Hepatocyte (in vitro differentiated cells): Measurements from ENCODE around the gene NUDT5. TPM values are rescaled to one million over a fixed set of nuclear protein-coding genes. Genes with fewer than 3 reads are reported as not detected.

Source experiments
- DNase-seq: peaks from one replicate; pipeline ENCODE4 v3.0.0-alpha.2; 2016; ENCODE audit warnings: low spot score
- H2AFZ ChIP-seq: fragments of 200-600 bp; sonication (generic); 2 replicates; pipeline ENCODE4 v1.6.0; 2016; ENCODE audit warnings: antibody characterized with exemption, mild to moderate bottlenecking
- H3K27ac ChIP-seq: fragments of 200-600 bp; sonication (generic); 2 replicates; pipeline ENCODE4 v1.5.1; 2016; ENCODE audit warnings: mild to moderate bottlenecking
- H3K27me3 ChIP-seq: fragments of 200-600 bp; sonication (generic); 2 replicates; pipeline ENCODE4 v1.6.1; 2016
- H3K36me3 ChIP-seq: fragments of 200-600 bp; sonication (generic); replicated peaks from 2 replicates; pipeline ENCODE4 v1.5.1; 2016; ENCODE audit warnings: low read depth; ENCODE audit not compliant: insufficient read depth
- H3K4me1 ChIP-seq: fragments of 200-600 bp; sonication (generic); 2 replicates; pipeline ENCODE4 v1.5.1; 2016; ENCODE audit warnings: mild to moderate bottlenecking, moderate library complexity; ENCODE audit not compliant: insufficient read depth
- H3K4me2 ChIP-seq: fragments of 200-600 bp; sonication (generic); 2 replicates; pipeline ENCODE4 v1.6.0; 2016
- H3K4me3 ChIP-seq: fragments of 200-600 bp; sonication (generic); 2 replicates; pipeline ENCODE4 v1.5.1; 2016; ENCODE audit warnings: mild to moderate bottlenecking
- H3K79me2 ChIP-seq: fragments of 200-600 bp; sonication (generic); 2 replicates; pipeline ENCODE4 v1.6.0; 2017; ENCODE audit warnings: mild to moderate bottlenecking
- H3K9me2 ChIP-seq: fragments of 200-600 bp; sonication (generic); replicated peaks from 2 replicates; pipeline ENCODE4 v1.6.0; 2017; ENCODE audit warnings: mild to moderate bottlenecking; ENCODE audit not compliant: insufficient read depth
- H3K9me3 ChIP-seq: fragments of 200-600 bp; sonication (generic); 2 replicates; pipeline ENCODE4 v1.5.1; 2016; ENCODE audit warnings: low read depth, mild to moderate bottlenecking
- H4K20me1 ChIP-seq: fragments of 200-600 bp; sonication (generic); 2 replicates; pipeline ENCODE4 v1.6.0; 2016; ENCODE audit warnings: mild to moderate bottlenecking; ENCODE audit not compliant: insufficient read depth, poor library complexity, severe bottlenecking
- EZH2 ChIP-seq: fragments of 200-600 bp; sonication (generic); IDR thresholded peaks from 2 replicates; pipeline ENCODE4 v1.6.1; 2016; ENCODE audit warnings: antibody characterized with exemption, mild to moderate bottlenecking, borderline replicate concordance
- EZH2phosphoT487 ChIP-seq: fragments of 200-600 bp; sonication (generic); IDR thresholded peaks from one replicate; pipeline ENCODE4 v1.6.1; 2018; ENCODE audit warnings: antibody characterized with exemption, mild to moderate bottlenecking, low read depth, moderate library complexity; ENCODE audit not compliant: unreplicated experiment, severe bottlenecking
- WGBS: methylation state at CpG from one replicate; pipeline ENCODE4 v1.1.6; 2016; ENCODE audit warnings: low lambda C conversion rate; ENCODE audit errors: missing lambda C conversion rate; 5-methylcytosine and 5-hydroxymethylcytosine counted together
- polyA plus RNA-seq: library from polyadenylated mRNA; unstranded; fragments of >200 nt; fragmentation: Nextera tagmentation; extraction: Ambion mirVana; gene quantifications from 2 replicates; pipeline ENCODE4 v1.2.1, GENCODE V29; 2016
- total RNA-seq: library from RNA; depleted of rRNA; stranded (reverse); fragments of >200 nt; gene quantifications from 2 replicates; pipeline ENCODE4 v1.2.3, GENCODE V29; 2014
- TF ChIP-seq, protein P1 (sequence below): fragments of 200-600 bp; sonication (generic); IDR thresholded peaks from 2 replicates; pipeline ENCODE4 v1.5.1; 2016; ENCODE audit warnings: antibody characterized with exemption, mild to moderate bottlenecking; ENCODE audit not compliant: poor library complexity

Gene NUDT5
- total and polyA plus RNA-seq, 2 experiments from 2014 or later: 54.0 to 85.1 TPM

DNA sequence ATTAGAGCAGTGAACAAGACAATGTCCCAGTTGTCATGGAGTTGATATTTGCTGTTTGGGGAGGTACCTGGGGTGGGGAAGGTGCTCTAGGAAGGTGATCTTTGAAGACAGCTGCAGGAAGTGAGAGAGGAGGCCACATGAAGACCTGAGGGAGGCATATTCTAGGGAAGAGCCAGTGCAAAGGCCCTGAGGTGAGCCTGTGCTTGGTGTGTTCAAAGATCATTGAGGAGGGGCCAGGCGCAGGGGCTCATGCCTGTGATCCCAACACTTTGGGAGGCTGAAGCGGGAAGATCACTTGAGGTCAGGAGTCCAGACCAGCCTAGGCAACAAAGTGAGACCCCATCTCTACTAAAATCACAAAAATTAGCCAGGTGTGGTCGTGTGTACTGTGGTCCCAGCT is 51.2 kb downstream of the NUDT5 start:
- Histone ChIP-seq H3K36me3 (no peaks in the 10 kb centered on the region), H3K4me1 (no peaks in the 10 kb centered on the region), H3K79me2 (no peaks in the 10 kb centered on the region), H4K20me1 (no peaks in the 10 kb centered on the region), H3K9me2 (no peaks in the 10 kb centered on the region), H3K27me3 (no peaks in the 10 kb centered on the region), H3K9me3 (no peaks in the 10 kb centered on the region), H3K4me3 (no peak overlapping the region), H3K27ac (no peak overlapping the region), H2AFZ (no peak overlapping the region), H3K4me2 (no peak overlapping the region)
- 100% methylated on average over 3 of the region's 3 CpGs for WGBS
- TF ChIP-seq, protein P1, sequence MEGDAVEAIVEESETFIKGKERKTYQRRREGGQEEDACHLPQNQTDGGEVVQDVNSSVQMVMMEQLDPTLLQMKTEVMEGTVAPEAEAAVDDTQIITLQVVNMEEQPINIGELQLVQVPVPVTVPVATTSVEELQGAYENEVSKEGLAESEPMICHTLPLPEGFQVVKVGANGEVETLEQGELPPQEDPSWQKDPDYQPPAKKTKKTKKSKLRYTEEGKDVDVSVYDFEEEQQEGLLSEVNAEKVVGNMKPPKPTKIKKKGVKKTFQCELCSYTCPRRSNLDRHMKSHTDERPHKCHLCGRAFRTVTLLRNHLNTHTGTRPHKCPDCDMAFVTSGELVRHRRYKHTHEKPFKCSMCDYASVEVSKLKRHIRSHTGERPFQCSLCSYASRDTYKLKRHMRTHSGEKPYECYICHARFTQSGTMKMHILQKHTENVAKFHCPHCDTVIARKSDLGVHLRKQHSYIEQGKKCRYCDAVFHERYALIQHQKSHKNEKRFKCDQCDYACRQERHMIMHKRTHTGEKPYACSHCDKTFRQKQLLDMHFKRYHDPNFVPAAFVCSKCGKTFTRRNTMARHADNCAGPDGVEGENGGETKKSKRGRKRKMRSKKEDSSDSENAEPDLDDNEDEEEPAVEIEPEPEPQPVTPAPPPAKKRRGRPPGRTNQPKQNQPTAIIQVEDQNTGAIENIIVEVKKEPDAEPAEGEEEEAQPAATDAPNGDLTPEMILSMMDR: no peak
- TF ChIP-seq EZH2phosphoT487: no peak
- TF ChIP-seq EZH2: no peak
- DNase-seq: no peak

DNA sequence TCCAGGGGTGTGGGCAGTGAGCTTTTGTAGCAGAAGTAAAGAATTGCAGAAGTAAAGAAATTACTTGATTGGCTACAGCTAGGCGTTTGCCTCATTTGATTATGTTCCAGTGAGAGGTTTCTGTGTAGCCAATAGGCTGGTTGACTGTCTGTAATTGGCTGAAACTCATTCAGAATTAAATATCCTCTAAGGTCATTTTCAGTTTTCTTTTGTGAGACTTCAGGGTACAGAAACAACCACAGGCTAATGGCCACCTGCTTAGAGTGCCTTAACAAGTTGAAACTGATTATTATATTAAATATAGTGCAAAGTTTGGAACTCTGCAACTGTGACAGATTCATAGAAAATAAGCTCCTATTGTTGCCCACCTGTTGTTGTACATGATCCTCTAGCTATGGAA is 55.7 kb downstream of the NUDT5 start:
- Histone ChIP-seq H3K36me3 (no peaks in the 10 kb centered on the region), H3K4me2 (no peak overlapping the region), H3K4me3 (no peak overlapping the region), H3K4me1 (no peaks in the 10 kb centered on the region), H3K27ac (no peak overlapping the region), H2AFZ (no peak overlapping the region), H3K9me3 (no peaks in the 10 kb centered on the region), H3K79me2 (no peaks in the 10 kb centered on the region), H3K27me3 (no peaks in the 10 kb centered on the region), H3K9me2 (no peaks in the 10 kb centered on the region), H4K20me1 (no peaks in the 10 kb centered on the region)
- TF ChIP-seq, protein P1: no peak
- TF ChIP-seq EZH2: no peak
- no peak for TF ChIP-seq EZH2phosphoT487
- 100% methylated on average over 1 of the region's 1 CpG for WGBS
- DNase-seq: no peak

DNA sequence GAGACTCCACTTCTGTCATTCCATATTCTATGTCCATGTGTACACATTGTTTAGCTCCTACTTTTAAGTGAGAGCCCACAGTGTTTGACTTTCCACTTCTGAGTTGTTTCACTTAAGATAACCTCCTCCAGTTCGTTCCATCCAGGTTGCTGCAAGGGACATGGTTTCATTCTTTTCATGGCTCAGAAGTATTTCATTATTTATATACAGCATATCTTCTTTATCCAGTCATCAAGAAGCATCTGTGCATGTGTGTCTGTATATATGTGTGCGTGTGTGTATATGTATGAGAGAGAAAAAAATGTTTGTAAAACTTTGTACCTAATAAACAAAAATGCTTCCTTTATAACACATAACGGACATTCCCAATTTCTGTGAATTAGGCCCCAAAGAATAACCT is 60.1 kb downstream of the NUDT5 start:
- no peaks in the 10 kb centered on the region for H3K4me1 ChIP-seq
- H3K4me2 ChIP-seq: no peak overlapping the region
- WGBS: 89% methylated on average over 3 of the region's 3 CpGs
- no peak for DNase-seq
- no peak overlapping the region for H3K27ac ChIP-seq
- H3K4me3 ChIP-seq: no peak overlapping the region
- H4K20me1 ChIP-seq: peaks cover 4% of the 10 kb centered on the region
- no peaks in the 10 kb centered on the region for H3K9me3 ChIP-seq
- TF ChIP-seq EZH2: no peak
- TF ChIP-seq, protein P1: no peak
- TF ChIP-seq EZH2phosphoT487: no peak
- H3K9me2 ChIP-seq: no peaks in the 10 kb centered on the region
- no peak overlapping the region for H2AFZ ChIP-seq
- H3K36me3 ChIP-seq: no peaks in the 10 kb centered on the region
- peaks cover 16% of the 10 kb centered on the region for H3K79me2 ChIP-seq
- no peaks in the 10 kb centered on the region for H3K27me3 ChIP-seq
